Ovary (tissue), 3 donors: ENCODE data around the gene UPK2.

Experiments used
- CTCF ChIP-seq, 3 donors: fragments of 450-650 bp in 2 of 3; fragments of 200-600 bp in 1 of 3; IDR thresholded peaks; one replicate each; pipeline versions ENCODE4 v1.5.1 to v1.8.0; 2016 to 2022; ENCODE audit warnings: antibody characterized with exemption in 3 of 3, mild to moderate bottlenecking in 1 of 3
- EP300 ChIP-seq: sonication (generic); formaldehyde crosslinking; IDR thresholded peaks from one replicate; pipeline ENCODE4 v1.6.1; 2017; ENCODE audit warnings: antibody characterized with exemption
- POLR2A ChIP-seq: fragments of 450-650 bp; IDR thresholded peaks from one replicate; pipeline ENCODE4 v1.6.1; 2017; ENCODE audit warnings: antibody characterized with exemption, mild to moderate bottlenecking, moderate library complexity
- donor health status: DM: no; HTN: no; CAD: no.

- no peak for TF ChIP-seq CTCF (IDR thresholded peaks at IDR 0.05)
- no peak for TF ChIP-seq EP300
- no peak for TF ChIP-seq POLR2A
Measured at GRCh38 chr11:118984825-118985224, 28.7 kb downstream of the UPK2 start.
